GM23338 (cell line): ENCODE measurements around the gene DOCK4.

Experiments used
- JUNB ChIP-seq: IDR thresholded peaks from one replicate; pipeline ENCODE4 v1.6.1; 2016; ENCODE audit warnings: antibody characterized with exemption; ENCODE audit not compliant: unreplicated experiment
- POLR2AphosphoS5 ChIP-seq: IDR thresholded peaks from 2 replicates; pipeline ENCODE4 v1.6.1; 2016; ENCODE audit warnings: antibody characterized with exemption, low read depth
- ZNF114 ChIP-seq: fragments of 250-450 bp; sonication (Bioruptor Pico); IDR thresholded peaks from 2 replicates; pipeline ENCODE4 v1.5.0; 2020; ENCODE audit warnings: mild to moderate bottlenecking, moderate library complexity
- TF ChIP-seq, protein P1 (sequence below), 2 experiments: fragments of 200-600 bp in 1 of 2; sonication (generic) in 1 of 2; conservative IDR thresholded peaks; 2 replicates each; pipeline versions ENCODE4 v1.5.1 to v1.6.1; 2016 to 2017; ENCODE audit warnings: antibody characterized with exemption in 2 of 2, low read depth in 2 of 2, mild to moderate bottlenecking in 2 of 2, moderate library complexity in 1 of 2

DNA sequence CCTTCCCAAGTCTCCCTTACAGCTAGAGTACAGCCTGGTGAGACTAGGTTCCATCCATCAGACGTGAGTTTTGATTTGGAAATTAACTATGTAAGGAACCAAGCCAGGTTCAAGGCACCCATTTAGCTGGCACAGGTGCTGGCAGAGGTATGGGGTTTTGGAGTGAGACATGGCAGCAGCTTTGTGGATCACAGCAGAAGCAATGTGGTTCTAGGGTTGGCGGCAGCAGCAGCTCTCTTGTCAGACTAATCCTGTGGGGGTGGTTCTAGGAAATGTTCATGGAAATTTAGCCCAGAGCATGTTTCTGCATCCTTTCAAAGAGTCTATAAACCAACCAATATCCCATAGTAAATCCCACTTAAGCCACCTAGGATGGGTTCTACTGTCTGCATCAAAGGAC is 142.2 kb downstream of the DOCK4 start:
- TF ChIP-seq ZNF114 (CRISPR knock-in tag) (no peak), POLR2AphosphoS5 (no peak), JUNB (no peak)
- TF ChIP-seq, protein P1, sequence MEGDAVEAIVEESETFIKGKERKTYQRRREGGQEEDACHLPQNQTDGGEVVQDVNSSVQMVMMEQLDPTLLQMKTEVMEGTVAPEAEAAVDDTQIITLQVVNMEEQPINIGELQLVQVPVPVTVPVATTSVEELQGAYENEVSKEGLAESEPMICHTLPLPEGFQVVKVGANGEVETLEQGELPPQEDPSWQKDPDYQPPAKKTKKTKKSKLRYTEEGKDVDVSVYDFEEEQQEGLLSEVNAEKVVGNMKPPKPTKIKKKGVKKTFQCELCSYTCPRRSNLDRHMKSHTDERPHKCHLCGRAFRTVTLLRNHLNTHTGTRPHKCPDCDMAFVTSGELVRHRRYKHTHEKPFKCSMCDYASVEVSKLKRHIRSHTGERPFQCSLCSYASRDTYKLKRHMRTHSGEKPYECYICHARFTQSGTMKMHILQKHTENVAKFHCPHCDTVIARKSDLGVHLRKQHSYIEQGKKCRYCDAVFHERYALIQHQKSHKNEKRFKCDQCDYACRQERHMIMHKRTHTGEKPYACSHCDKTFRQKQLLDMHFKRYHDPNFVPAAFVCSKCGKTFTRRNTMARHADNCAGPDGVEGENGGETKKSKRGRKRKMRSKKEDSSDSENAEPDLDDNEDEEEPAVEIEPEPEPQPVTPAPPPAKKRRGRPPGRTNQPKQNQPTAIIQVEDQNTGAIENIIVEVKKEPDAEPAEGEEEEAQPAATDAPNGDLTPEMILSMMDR (conservative IDR thresholded peaks at IDR 0.05; ENCODE audit: low read depth in 2 of 2) = no peak
